Adrenal gland (tissue), 12 donors: Measurements from ENCODE around the gene SHISA7. TPM values are rescaled to one million over a fixed set of nuclear protein-coding genes. Genes with fewer than 3 reads are reported as not detected.

ENCODE experiments used
- DNase-seq, 7 donors: peaks; one replicate each; pipeline ENCODE4 v3.0.0-alpha.2; 2019 to 2020
- H3K27ac ChIP-seq, 5 donors: fragments of 200-600 bp; sonication (generic) in 4 of 5; 1 replicate in 3 of 5; 2 replicates in 2 of 5; pipeline versions ENCODE4 v1.5.1 to v1.8.0; 2016 to 2020; ENCODE audit warnings: mild to moderate bottlenecking in 1 of 5
- H3K27me3 ChIP-seq: fragments of 200-600 bp; 2 replicates; pipeline ENCODE4 v1.8.0; 2021
- H3K36me3 ChIP-seq, 2 donors: fragments of 200-600 bp; replicated peaks in 1 of 2; 1 replicate in 1 of 2; 2 replicates in 1 of 2; pipeline versions ENCODE4 v1.5.1 to v1.8.0; 2018 to 2022
- H3K4me1 ChIP-seq, 2 donors: fragments of 200-600 bp; replicated peaks in 1 of 2; 1 replicate in 1 of 2; 2 replicates in 1 of 2; pipeline versions ENCODE4 v1.5.1 to v1.8.0; 2018 to 2021
- H3K4me3 ChIP-seq, 4 donors: fragments of 200-600 bp; sonication (generic) in 3 of 4; one replicate each; pipeline ENCODE4 v1.5.1; 2016 to 2018
- H3K9me3 ChIP-seq, 3 donors: fragments of 200-600 bp; sonication (generic) in 1 of 3; replicated peaks in 1 of 3; 1 replicate in 2 of 3; 2 replicates in 1 of 3; pipeline versions ENCODE4 v1.5.1 to v1.8.0; 2016 to 2021
- CTCF ChIP-seq, 6 experiments: fragments of 450-650 bp in 4 of 6; fragments of 200-600 bp in 2 of 6; sonication (generic) in 1 of 6; IDR thresholded peaks; 1 replicate in 5 of 6; 2 replicates in 1 of 6; pipeline versions ENCODE4 v1.5.1 to v1.8.0; 2016 to 2021; ENCODE audit warnings: antibody characterized with exemption in 6 of 6, mild to moderate bottlenecking in 2 of 6, moderate library complexity in 1 of 6
- POLR2A ChIP-seq, 2 donors: fragments of 450-650 bp; IDR thresholded peaks; one replicate each; pipeline ENCODE4 v1.6.1; 2017; ENCODE audit warnings: antibody characterized with exemption in 2 of 2, mild to moderate bottlenecking in 2 of 2, moderate library complexity in 1 of 2
- WGBS, 4 donors: extraction: QIAGEN DNeasy Blood & Tissue Kit in 2 of 4; methylation state at CpG; one replicate each; pipeline versions ENCODE4 v1.1.5 to v1.1.7; 2013 to 2017; 5-methylcytosine and 5-hydroxymethylcytosine counted together
- intact Hi-C, 2 donors: fragments of 100-400 bp; cut with DNase I; formaldehyde crosslinking; loops; one replicate each; pipeline versions ENCODE4 v1.14.1 to v1.15.0; 2022 to 2023
- polyA plus RNA-seq, 3 donors: library from polyadenylated mRNA; stranded (reverse); fragments of 200-250 nt in 2 of 3; fragments of 350-450 nt in 1 of 3; fragmentation: Illumina TruSeq in 1 of 3; extraction: RNeasy Lipid Tissue Mini Kit (QIAGEN cat#74804) in 1 of 3; gene quantifications; one replicate each; pipeline ENCODE4 v1.2.3, GENCODE V29; 2013 to 2014
- total RNA-seq, 9 donors: library from RNA; depleted of rRNA in 4 of 9; stranded (reverse); fragments of >200 nt in 4 of 9; fragments of 120-200 nt in 1 of 9; fragmentation: NEBNext Ultra II Directional in 1 of 9; extraction: Animal tissue kit (Norgen Biotek cat#: 25700) in 1 of 9; gene quantifications; one replicate each; pipeline versions ENCODE4 v1.1.0 to v1.2.4, GENCODE V29; 2013 to 2023
- donor health status: healthy with polysubstance abuse.
- donor health status: Bipolar disorder and iron deficiency.
- donor health status: DM: yes; HTN: yes; CAD: no.
- donor health status: DM: no; HTN: no; CAD: no.
- donor health status: DM: no; HTN: no; CAD: no.
- donor health status: DM: yes; HTN: yes; CAD: no.

The SHISA7 gene
- total and polyA plus RNA-seq, 12 donors: 0.08 to 1.3 (median 0.44) TPM; not detected in 4

DNA sequence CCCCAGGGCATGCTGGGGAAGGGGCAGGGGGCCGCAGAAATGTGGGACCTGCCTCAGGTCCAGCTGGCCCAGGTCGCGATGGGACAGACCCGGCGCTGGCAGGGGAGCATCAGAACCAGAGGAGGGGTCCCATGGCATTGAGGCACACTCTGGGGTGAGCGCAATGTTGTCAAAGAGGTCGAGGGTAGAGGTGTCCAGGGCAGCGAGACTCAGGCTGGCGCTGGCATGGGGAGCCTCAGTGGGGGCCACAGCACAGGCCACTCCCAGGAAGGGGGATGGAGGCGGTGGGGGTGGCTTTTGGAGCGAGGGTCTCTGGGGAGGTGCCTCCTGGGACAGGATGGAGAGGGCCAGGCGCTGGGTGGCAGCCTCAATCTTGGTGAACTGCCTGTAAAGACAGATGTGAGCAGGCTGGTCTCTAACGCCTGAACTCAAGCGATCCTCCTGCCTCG lies 20.5 kb upstream of the SHISA7 start:
- H3K27me3 ChIP-seq: no peaks in the 10 kb centered on the region
- peaks cover 10 to 19% of the 10 kb centered on the region in 2 donors for H3K4me1 ChIP-seq
- DNase-seq: peak in 1 of 7 donors; percentile 25
- intact Hi-C loops: loop anchor here in 1 of 2 donors (5.0 kb wide), 1 partner anchor 39 kb away; no protein-coding TSS in a partner anchor
- no peak overlapping the region for H3K27ac ChIP-seq
- H3K36me3 ChIP-seq: no peaks in the 10 kb centered on the region
- WGBS, 4 donors: 68 to 80% (median 75%) methylated on average over 10 to 15 of the region's 15 CpGs
- H3K4me3 ChIP-seq: no peak overlapping the region
- no peaks in the 10 kb centered on the region for H3K9me3 ChIP-seq
- TF ChIP-seq POLR2A (IDR thresholded peaks at IDR 0.05): no peak
- TF ChIP-seq CTCF (IDR thresholded peaks at IDR 0.05): no peak

GRCh38 chr19:55462722-55463121 lies 19.6 kb upstream of the SHISA7 start:
- TF ChIP-seq POLR2A (IDR thresholded peaks at IDR 0.05) (no peak), CTCF (IDR thresholded peaks at IDR 0.05) (no peak)
- H3K4me1 ChIP-seq: peaks cover 10 to 17% of the 10 kb centered on the region in 2 donors
- intact Hi-C loops: loop anchor here in 1 of 2 donors (5.0 kb wide), 1 partner anchor 40 kb away; no protein-coding TSS in a partner anchor
- no peak overlapping the region for H3K27ac ChIP-seq
- no peak for DNase-seq
- WGBS, 4 donors: 77 to 85% (median 81%) methylated on average over 11 of the region's 11 CpGs
- peak overlapping the region in 1 of 4 donors; percentile 76 for H3K4me3 ChIP-seq
- no peaks in the 10 kb centered on the region for H3K27me3 ChIP-seq
- H3K36me3 ChIP-seq: no peaks in the 10 kb centered on the region
- no peaks in the 10 kb centered on the region for H3K9me3 ChIP-seq

GRCh38 chr19:55461974-55462626 lies 19.0 kb upstream of the SHISA7 start:
- Histone ChIP-seq H3K36me3 (no peaks in the 10 kb centered on the region), H3K4me3 (peak overlapping the region in 3 of 4 donors; percentile 32 to 76 (median 32)), H3K4me1 (peaks cover 10 to 11% of the 10 kb centered on the region in 2 donors), H3K27me3 (no peaks in the 10 kb centered on the region), H3K9me3 (no peaks in the 10 kb centered on the region), H3K27ac (peak overlapping the region in 4 of 5 donors; percentile 34 to 86 (median 60))
- 9 to 20% (median 11%) methylated on average over 12 to 27 of the region's 27 CpGs for WGBS, 4 donors
- intact Hi-C loops: loop anchor here in 1 of 2 donors (5.0 kb wide), 1 partner anchor 40 kb away; no protein-coding TSS in a partner anchor
- TF ChIP-seq CTCF (IDR thresholded peaks at IDR 0.05): no peak
- peak in 1 of 2 donors; percentile 29 for TF ChIP-seq POLR2A (IDR thresholded peaks at IDR 0.05)
- no peak for DNase-seq

DNA sequence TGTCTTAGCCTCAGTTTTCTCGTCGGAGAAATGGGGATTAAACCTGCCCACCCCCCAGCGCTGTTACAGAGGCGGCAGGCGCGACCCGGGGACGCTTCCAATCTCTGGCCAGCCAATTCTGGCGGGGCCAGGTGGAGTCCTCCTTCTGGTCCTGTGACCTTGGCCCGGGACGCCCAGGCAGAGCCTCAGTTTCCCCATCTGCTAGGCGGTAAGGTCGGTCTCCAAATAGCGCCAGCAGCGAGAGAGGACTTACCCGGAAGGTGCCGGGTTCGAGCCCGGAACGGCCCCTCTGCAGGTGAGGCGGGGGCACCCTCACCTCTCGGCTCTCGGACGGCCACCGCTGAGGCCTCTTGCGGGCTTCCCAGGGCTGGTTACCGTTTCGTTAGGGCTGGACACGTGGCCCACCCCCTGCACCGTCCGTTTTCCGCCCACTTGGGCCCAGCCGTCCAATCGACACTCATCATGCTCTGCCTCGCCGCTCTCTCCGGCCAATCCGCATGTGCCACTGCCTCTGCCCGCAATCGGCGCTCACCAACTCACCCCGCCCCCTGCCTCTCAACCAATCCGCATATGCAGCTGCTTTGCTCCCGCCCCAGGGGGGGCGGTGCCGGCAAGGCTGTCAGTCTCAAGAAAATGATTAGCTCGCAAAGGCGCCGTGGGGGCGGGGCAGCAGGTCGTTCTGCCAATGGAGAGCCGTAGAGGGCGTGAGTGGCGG lies 18.3 kb upstream of the SHISA7 start, which contains the start of gene ISOC2:
TSS of gene ISOC2 (minus strand) at position 384 of the 715 bp plus-strand sequence. CDS start 5,156 bp downstream, outside the sequence.
- Histone ChIP-seq H3K27ac (peak within 1 kb of the TSS; percentile 78 to 97 (median 95)), H3K27me3 (no peaks in the 10 kb centered on the region), H3K4me3 (peak within 1 kb of the TSS; percentile 26 to 76 (median 55)), H3K4me1 (peaks cover 10% of the 10 kb centered on the region in 2 donors), H3K36me3 (no peaks in the 10 kb centered on the region), H3K9me3 (no peaks in the 10 kb centered on the region)
- peak; percentile 100 for DNase-seq
- TF ChIP-seq POLR2A (IDR thresholded peaks at IDR 0.05) (peak; percentile 83 to 85), CTCF (IDR thresholded peaks at IDR 0.05) (peak in 1 of 6 experiments; percentile 12)
- intact Hi-C loops: loop anchor here in 1 of 2 donors (5.0 kb wide), 1 partner anchor 41 kb away; no protein-coding TSS in a partner anchor
- WGBS, 4 donors: 0 to 1% (median 0%) methylated on average over 19 to 54 of the region's 54 CpGs
